AG04449 (cell line): ENCODE measurements around the gene ZNF568.

Source experiments
- CTCF ChIA-PET: fragments of 350-600 bp; formaldehyde crosslinking; extraction: SDS; loops from one replicate; lab custom pipeline; 2021; ENCODE audit warnings: antibody characterized with exemption; lab: Yijun Ruan, JAX
- POLR2A ChIA-PET: fragments of 400-600, 350-600 bp; formaldehyde crosslinking; extraction: SDS; loops from one replicate; lab custom pipeline; 2020; ENCODE audit warnings: antibody characterized with exemption, inconsistent platforms; lab: Yijun Ruan, JAX
- DNase-seq: peaks from one replicate; pipeline ENCODE4 v3.0.0-alpha.2; 2010; ENCODE audit warnings: low read depth, low spot score
- H3K4me3 ChIP-seq: 2 replicates; pipeline ENCODE4 v1.5.1; 2011; ENCODE audit warnings: low read depth, mild to moderate bottlenecking, control low read depth, low read length
- CTCF ChIP-seq: IDR thresholded peaks from one replicate; pipeline ENCODE4 v1.5.1; 2011; ENCODE audit warnings: mild to moderate bottlenecking, moderate library complexity, low read length, control low read depth, inconsistent platforms; ENCODE audit not compliant: insufficient read depth; ENCODE audit errors: missing control alignments

The ZNF568 gene

GRCh38 chr19:36915992-36916830, at the start of gene ZNF568, which contains the start of gene ZNF829:
TSS of gene ZNF568 (plus strand) at chr19:36916332. CDS start at chr19:36922771, 6,439 bp downstream.
TSS of gene ZNF829 (minus strand) at chr19:36916291. CDS start at chr19:36915167, 1,124 bp downstream.
- ChIA-PET CTCF (interaction anchor here (0.8 to 1.0 kb wide), 2 partner anchors 9 to 66 kb away, joined by 3 read pairs; no protein-coding TSS in a partner anchor), POLR2A (no interaction called here)
- H3K4me3 ChIP-seq, result peak within 1 kb of the TSS; percentile 96
- TF ChIP-seq CTCF, result peak; percentile 61
- peak; percentile 51 for DNase-seq

GRCh38 chr19:36876993-36877938, 38.9 kb upstream of the ZNF568 start:
- DNase-seq, result no peak
- no peak for TF ChIP-seq CTCF
- no peak overlapping the region for H3K4me3 ChIP-seq
- POLR2A ChIA-PET, result no interaction called here
- CTCF ChIA-PET, result no interaction called here

DNA sequence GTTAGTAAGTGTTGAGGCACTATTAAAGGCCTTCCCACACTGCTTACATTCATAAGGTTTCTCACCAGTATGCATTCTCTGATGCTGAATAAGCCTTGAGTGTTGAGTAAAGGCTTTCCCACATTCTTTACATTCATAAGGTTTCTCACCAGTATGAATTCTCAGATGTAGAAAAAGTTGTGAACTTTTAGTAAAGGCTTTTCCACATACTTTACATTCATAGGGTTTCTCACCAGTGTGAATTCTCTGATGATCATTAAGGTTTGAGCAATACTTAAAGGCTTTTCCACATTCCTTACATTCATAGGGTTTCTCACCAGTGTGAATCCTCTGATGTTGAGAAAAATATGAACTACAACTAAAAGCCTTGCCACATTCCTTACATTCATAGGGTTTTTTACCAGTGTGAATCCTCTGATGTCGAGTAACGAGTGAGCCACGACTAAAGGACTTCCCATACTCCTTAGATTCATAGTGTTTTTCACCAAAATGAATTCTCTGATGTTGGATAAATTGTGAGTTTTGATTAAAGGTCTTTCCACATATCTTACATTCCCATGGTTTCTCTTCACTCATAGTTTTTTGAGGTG, 24.3 kb upstream of the ZNF568 start:
- H3K4me3 ChIP-seq, result no peak overlapping the region
- POLR2A ChIA-PET, result no interaction called here
- no peak for TF ChIP-seq CTCF
- CTCF ChIA-PET, result no interaction called here
- no peak for DNase-seq

GRCh38 chr19:36894849-36895383, 21.2 kb upstream of the ZNF568 start:
- no peak for TF ChIP-seq CTCF
- ChIA-PET CTCF (no interaction called here), POLR2A (no interaction called here)
- DNase-seq, result no peak
- H3K4me3 ChIP-seq, result no peak overlapping the region

DNA sequence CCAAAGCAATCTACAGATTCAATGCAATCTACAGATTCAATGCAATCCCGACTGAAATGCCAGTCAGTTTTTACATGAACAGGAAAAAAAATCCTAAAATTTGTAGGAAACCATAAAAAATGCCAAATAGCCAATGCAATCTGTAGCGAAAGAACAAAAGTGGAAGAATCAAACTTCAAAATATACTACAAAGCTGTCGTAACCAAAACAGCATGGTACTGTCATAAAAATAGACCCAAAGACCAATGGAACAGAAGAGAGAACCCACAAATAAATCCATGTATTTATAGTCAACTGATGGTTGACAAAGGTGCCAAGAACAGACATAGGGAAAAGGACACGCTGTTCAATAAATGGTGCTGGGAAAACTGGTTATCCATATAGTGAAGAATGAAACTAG, 17.7 kb upstream of the ZNF568 start:
- no peak overlapping the region for H3K4me3 ChIP-seq
- TF ChIP-seq CTCF, result no peak
- POLR2A ChIA-PET, result no interaction called here
- CTCF ChIA-PET, result no interaction called here
- no peak for DNase-seq
